Neutrophil (primary cell): ENCODE data around the gene TMCC1.

ENCODE experiments used
- H3K27ac ChIP-seq: fragments of 200-600 bp; sonication (generic); 2 replicates; pipeline ENCODE4 v1.5.1; 2016; ENCODE audit warnings: mild to moderate bottlenecking, moderate library complexity
- H3K27me3 ChIP-seq: fragments of 200-600 bp; sonication (generic); 2 replicates; pipeline ENCODE4 v1.6.0; 2016; ENCODE audit warnings: mild to moderate bottlenecking
- H3K36me3 ChIP-seq: fragments of 200-600 bp; sonication (generic); 2 replicates; pipeline ENCODE4 v1.5.1; 2017
- H3K4me1 ChIP-seq, 2 experiments: fragments of 200-600 bp in 1 of 2; sonication (generic) in 1 of 2; 1 replicate in 1 of 2; 2 replicates in 1 of 2; pipeline versions ENCODE4 v1.5.1 to v1.6.1; 2013 to 2016; ENCODE audit warnings: low read depth in 1 of 2, low read length in 1 of 2, mild to moderate bottlenecking in 1 of 2, moderate library complexity in 1 of 2; ENCODE audit not compliant: control insufficient read depth in 1 of 2, insufficient read depth in 1 of 2
- H3K4me3 ChIP-seq, 2 experiments: fragments of 200-600 bp in 1 of 2; sonication (generic) in 1 of 2; 1 replicate in 1 of 2; 2 replicates in 1 of 2; pipeline ENCODE4 v1.5.1; 2013 to 2016; ENCODE audit warnings: low read depth in 1 of 2, low read length in 1 of 2, mild to moderate bottlenecking in 1 of 2, moderate library complexity in 1 of 2
- H3K9me3 ChIP-seq: fragments of 200-600 bp; sonication (generic); 2 replicates; pipeline ENCODE4 v1.5.1; 2016
- CTCF ChIP-seq: fragments of 200-600 bp; sonication (generic); IDR thresholded peaks from 2 replicates; pipeline ENCODE4 v1.5.1; 2016; ENCODE audit warnings: antibody characterized with exemption

The TMCC1 gene

GRCh38 chr3:129632556-129632955 lies 261.0 kb downstream of the TMCC1 start:
- Histone ChIP-seq H3K36me3 (no peaks in the 10 kb centered on the region), H3K9me3 (no peaks in the 10 kb centered on the region), H3K27ac (no peak overlapping the region), H3K27me3 (peaks cover 18% of the 10 kb centered on the region), H3K4me1 (peaks cover 7% of the 10 kb centered on the region in 2 experiments), H3K4me3 (no peak overlapping the region)
- TF ChIP-seq CTCF, result no peak

- no peak for TF ChIP-seq CTCF
- H3K4me1 ChIP-seq, result peaks cover 11 to 12% of the 10 kb centered on the region in 2 experiments
- peaks cover 23% of the 10 kb centered on the region for H3K27me3 ChIP-seq
- no peak overlapping the region for H3K27ac ChIP-seq
- no peaks in the 10 kb centered on the region for H3K9me3 ChIP-seq
- no peaks in the 10 kb centered on the region for H3K36me3 ChIP-seq
- H3K4me3 ChIP-seq, result no peak overlapping the region
Observed at GRCh38 chr3:129632056-129632455, 261.5 kb downstream of the TMCC1 start.

- TF ChIP-seq CTCF, result no peak
- H3K4me1 ChIP-seq, result peaks cover 24 to 25% of the 10 kb centered on the region in 2 experiments
Observed at GRCh38 chr3:129629011-129629410, 264.5 kb downstream of the TMCC1 start.

GRCh38 chr3:129628169-129628522 lies 265.4 kb downstream of the TMCC1 start:
- TF ChIP-seq CTCF, result no peak
- peaks cover 24 to 25% of the 10 kb centered on the region in 2 experiments for H3K4me1 ChIP-seq
- H3K27me3 ChIP-seq, result peaks cover 29% of the 10 kb centered on the region
- H3K27ac ChIP-seq, result no peak overlapping the region
- H3K4me3 ChIP-seq, result peak overlapping the region; percentile 74 to 75
- no peaks in the 10 kb centered on the region for H3K9me3 ChIP-seq
- no peaks in the 10 kb centered on the region for H3K36me3 ChIP-seq

More at GRCh38 chr3:129629011-129629410, 264.5 kb downstream of the TMCC1 start:
- Histone ChIP-seq H3K36me3 (no peaks in the 10 kb centered on the region), H3K9me3 (no peaks in the 10 kb centered on the region), H3K27ac (no peak overlapping the region), H3K4me3 (no peak overlapping the region), H3K27me3 (peaks cover 29% of the 10 kb centered on the region)

- no peaks in the 10 kb centered on the region for H3K36me3 ChIP-seq
- H3K4me3 ChIP-seq, result peak overlapping the region; percentile 74 to 75
- H3K27ac ChIP-seq, result peak overlapping the region; percentile 48
- H3K9me3 ChIP-seq, result no peaks in the 10 kb centered on the region
- H3K4me1 ChIP-seq, result peaks cover 24 to 25% of the 10 kb centered on the region in 2 experiments
- TF ChIP-seq CTCF, result no peak
- H3K27me3 ChIP-seq, result peaks cover 29% of the 10 kb centered on the region
Observed at GRCh38 chr3:129627350-129628168, 266.0 kb downstream of the TMCC1 start.
